Measurements from ENCODE around the gene EI24.
"Not testable (repeated sequence)": the region's sequence is repeated elsewhere in the genome, so short reads cannot be mapped to it uniquely, and the experiment has no call there.

Gene EI24

DNA sequence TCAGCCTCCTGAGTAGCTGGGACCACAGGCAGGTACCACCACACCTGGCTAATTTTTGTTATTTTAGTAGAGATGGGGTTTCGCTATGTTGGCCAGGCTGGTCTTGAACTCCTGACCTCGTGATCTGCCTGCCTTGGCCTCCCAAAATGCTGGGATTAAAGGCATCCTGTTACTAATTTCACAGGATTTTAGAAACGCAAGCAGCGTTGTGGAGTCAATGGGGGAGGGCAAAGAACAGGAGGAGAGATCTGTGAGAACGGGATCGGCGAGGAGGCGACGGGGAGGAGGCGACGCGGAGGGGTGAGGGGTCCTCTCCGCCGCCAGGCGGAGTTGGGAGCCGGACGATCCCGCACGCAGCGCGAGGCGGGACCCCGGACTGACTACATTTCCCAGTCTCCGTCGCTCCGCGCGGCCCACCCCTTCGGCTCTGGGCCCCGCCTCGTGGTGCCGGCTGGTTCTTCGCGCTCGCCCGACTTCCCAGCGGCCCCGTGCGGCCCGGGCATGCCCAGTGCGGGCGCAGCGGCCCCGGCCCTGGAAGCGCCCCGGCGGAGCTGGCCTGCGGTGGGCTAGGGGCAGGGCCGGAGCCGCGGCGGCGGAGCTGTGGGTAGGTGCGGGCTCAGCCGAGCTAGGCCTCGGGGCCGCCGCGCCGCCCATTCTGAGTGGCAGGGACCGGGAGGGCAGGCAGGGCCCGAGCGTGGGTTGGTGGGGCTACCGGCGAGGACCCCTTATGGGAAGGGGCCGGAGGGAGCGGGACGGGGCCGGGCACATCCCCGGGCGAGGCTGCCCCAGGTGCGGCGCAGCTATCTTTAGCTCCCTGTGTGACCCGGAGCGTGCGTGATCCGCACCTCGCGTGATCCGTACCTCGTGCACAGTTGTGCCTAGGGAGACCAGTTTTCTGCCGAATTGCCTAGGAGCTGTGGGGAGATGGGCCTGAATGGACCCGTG is at the start of gene EI24:
EI24 (plus strand) TSS at position 508 of the 945 bp plus-strand sequence. CDS start 3,051 bp downstream, outside the sequence.
- Histone ChIP-seq H3K27me3 (ENCODE audit: control insufficient read depth, insufficient read depth, low read length) (no peaks in the 10 kb centered on the region), H3K27ac (ENCODE audit: low read depth, low read length) (peak within 1 kb of the TSS; percentile 62; the same call in 1 of the 2 replicates), H3K4me1 (ENCODE audit: control insufficient read depth, insufficient read depth, low read length) (peaks cover 10% of the 10 kb centered on the region), H3K36me3 (ENCODE audit: control insufficient read depth, insufficient read depth, low read length) (peaks cover 21% of the 10 kb centered on the region), H3K9me3 (ENCODE audit: control insufficient read depth, insufficient read depth, low read depth, low read length) (peaks cover 5% of the 10 kb centered on the region; the same call in 1 of the 2 replicates), H3K4me3 (ENCODE audit: low read depth, low read length) (peak within 1 kb of the TSS; percentile 97), H3K9ac (ENCODE audit: low read length) (peak within 1 kb of the TSS; percentile 96)

DNA sequence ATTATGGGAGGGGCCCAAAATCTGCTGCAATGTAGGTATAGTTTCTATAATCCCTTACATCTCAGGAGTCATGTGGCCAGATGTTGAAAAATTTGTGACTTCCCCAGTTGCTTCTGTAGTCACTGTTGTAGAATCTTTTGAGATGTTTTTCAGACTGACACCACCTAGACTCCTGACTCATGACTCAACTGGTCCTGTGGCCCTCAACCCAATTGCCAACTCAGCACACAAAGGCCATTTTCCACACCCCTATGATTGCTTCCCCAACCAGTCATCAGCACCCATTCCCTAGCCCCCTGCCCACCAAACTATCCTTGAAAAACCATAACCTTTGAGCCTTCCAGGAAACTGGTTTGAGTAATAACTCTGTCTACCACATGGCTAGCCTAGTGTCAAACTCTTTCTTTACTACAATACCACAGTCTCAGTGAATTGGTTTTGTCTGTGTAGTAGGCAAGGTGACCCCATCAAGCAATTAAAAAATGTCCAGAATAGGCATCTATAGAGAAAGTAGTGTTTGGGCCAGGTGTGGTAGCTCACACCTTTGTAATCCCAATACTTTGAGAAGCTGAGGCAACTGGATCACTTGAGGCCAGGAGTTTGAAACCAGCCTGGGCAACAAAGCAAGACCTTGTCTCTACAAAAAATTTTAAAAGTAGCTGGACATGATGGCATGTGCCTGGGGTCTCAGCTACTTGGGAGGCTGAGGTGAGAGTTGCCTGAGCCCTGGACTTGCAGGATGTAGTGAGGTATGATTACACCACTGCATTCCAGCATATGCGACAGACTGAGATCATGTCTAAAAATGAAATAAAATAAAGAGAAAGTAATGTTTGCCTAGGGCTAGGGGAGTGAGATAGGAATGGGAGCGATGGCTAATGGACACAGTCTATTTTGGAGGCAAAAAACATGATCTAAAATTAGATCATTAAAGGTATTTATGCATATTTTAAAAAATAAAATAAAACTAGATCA is 49.1 kb upstream of the EI24 start:
- no peak overlapping the region for H3K4me3 ChIP-seq (ENCODE audit: low read depth, low read length)
- H3K27ac ChIP-seq (ENCODE audit: low read depth, low read length): no peak overlapping the region
- peaks cover 16% of the 10 kb centered on the region for H3K9me3 ChIP-seq (ENCODE audit: control insufficient read depth, insufficient read depth, low read depth, low read length)
- H3K4me1 ChIP-seq (ENCODE audit: control insufficient read depth, insufficient read depth, low read length): peaks cover 21% of the 10 kb centered on the region
- no peaks in the 10 kb centered on the region for H3K36me3 ChIP-seq (ENCODE audit: control insufficient read depth, insufficient read depth, low read length)
- H3K9ac ChIP-seq (ENCODE audit: low read length): no peak overlapping the region
- H3K27me3 ChIP-seq (ENCODE audit: control insufficient read depth, insufficient read depth, low read length): no peaks in the 10 kb centered on the region

DNA sequence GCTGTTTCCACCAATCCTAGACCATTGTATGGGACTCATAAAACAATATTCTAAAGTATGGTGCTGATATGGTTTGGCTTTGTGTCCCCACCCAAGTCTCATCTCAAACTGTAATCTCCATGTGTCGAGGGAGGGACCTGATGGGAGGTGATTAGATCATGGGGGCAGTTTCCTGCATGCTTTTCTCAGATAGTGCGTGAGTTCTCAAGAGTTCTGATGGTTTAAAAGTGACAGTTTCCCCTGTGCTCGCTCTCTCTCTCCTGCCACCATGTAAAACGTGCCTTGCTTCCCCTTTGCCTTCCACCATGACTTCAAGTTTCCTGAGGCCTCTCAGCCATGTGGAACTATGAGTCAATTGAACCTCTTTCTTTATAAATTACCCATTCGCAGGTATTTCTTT is 44.0 kb upstream of the EI24 start:
- H3K9ac ChIP-seq (ENCODE audit: low read length): no peak overlapping the region
- no peak overlapping the region for H3K27ac ChIP-seq (ENCODE audit: low read depth, low read length)
- H3K36me3 ChIP-seq (ENCODE audit: control insufficient read depth, insufficient read depth, low read length): no peaks in the 10 kb centered on the region
- no peak overlapping the region for H3K4me3 ChIP-seq (ENCODE audit: low read depth, low read length)
- H3K9me3 ChIP-seq (ENCODE audit: control insufficient read depth, insufficient read depth, low read depth, low read length): peaks cover 5% of the 10 kb centered on the region
- H3K4me1 ChIP-seq (ENCODE audit: control insufficient read depth, insufficient read depth, low read length): no peaks in the 10 kb centered on the region
- H3K27me3 ChIP-seq (ENCODE audit: control insufficient read depth, insufficient read depth, low read length): no peaks in the 10 kb centered on the region

DNA sequence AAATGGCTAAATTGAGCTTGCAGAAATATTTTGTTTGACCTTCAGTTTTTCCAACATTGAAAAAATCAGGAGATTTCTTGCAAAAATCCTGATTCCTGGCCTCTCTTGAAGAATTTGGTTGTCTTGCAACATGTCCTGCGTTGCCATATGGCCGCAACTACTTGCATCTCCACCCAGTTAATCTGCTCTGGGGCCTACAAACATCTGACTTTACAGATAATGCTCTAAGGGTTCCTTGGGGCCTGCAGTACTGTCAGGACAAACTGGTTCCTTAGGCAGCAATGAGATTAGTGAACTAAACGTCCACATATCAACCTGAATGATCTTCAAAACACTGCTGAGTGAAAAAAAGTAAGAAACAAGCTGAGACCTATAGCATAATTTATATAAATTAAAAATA is 36.6 kb upstream of the EI24 start:
- Histone ChIP-seq H3K27me3 (ENCODE audit: control insufficient read depth, insufficient read depth, low read length) (no peaks in the 10 kb centered on the region), H3K4me3 (ENCODE audit: low read depth, low read length) (no peak overlapping the region), H3K36me3 (ENCODE audit: control insufficient read depth, insufficient read depth, low read length) (no peaks in the 10 kb centered on the region), H3K9ac (ENCODE audit: low read length) (no peak overlapping the region), H3K9me3 (ENCODE audit: control insufficient read depth, insufficient read depth, low read depth, low read length) (peaks cover 5% of the 10 kb centered on the region; the same call in 1 of the 2 replicates), H3K4me1 (ENCODE audit: control insufficient read depth, insufficient read depth, low read length) (no peaks in the 10 kb centered on the region), H3K27ac (ENCODE audit: low read depth, low read length) (no peak overlapping the region)

DNA sequence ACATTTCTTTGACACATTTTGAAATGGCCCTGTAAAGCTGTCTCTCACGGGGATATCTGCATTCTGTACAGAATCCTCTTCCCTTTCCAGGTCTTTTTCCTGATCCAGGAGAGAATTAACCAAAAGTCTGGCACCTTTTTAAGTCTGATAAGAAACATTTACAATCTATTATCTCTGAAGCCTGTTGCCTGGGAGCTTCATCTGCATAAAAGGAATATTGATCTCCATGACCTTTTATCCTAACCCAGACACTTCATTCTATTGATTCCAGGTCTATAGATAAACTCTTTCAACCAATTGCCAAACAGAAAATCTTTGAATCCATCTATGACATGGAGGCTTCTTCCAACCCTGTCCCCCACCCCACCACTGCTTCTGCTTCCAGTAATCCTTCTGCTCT is 33.7 kb upstream of the EI24 start:
- peaks cover 5% of the 10 kb centered on the region; the same call in 1 of the 2 replicates for H3K9me3 ChIP-seq (ENCODE audit: control insufficient read depth, insufficient read depth, low read depth, low read length)
- no peak overlapping the region for H3K9ac ChIP-seq (ENCODE audit: low read length)
- no peaks in the 10 kb centered on the region for H3K4me1 ChIP-seq (ENCODE audit: control insufficient read depth, insufficient read depth, low read length)
- no peaks in the 10 kb centered on the region for H3K36me3 ChIP-seq (ENCODE audit: control insufficient read depth, insufficient read depth, low read length)
- no peaks in the 10 kb centered on the region for H3K27me3 ChIP-seq (ENCODE audit: control insufficient read depth, insufficient read depth, low read length)
- no peak overlapping the region for H3K4me3 ChIP-seq (ENCODE audit: low read depth, low read length)
- no peak overlapping the region for H3K27ac ChIP-seq (ENCODE audit: low read depth, low read length)

DNA sequence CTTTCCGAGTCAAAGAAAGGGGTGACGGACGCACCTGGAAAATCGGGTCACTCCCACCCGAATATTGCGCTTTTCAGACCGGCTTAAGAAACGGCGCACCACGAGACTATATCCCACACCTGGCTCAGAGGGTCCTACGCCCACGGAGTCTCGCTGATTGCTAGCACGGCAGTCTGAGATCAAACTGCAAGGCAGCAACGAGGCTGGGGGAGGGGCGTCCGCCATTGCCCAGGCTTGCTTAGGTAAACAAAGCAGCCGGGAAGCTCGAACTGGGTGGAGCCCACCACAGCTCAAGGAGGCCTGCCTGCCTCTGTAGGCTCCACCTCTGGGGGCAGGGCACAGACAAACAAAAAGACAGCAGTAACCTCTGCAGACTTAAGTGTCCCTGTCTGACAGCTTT is 32.4 kb upstream of the EI24 start:
- H3K27ac ChIP-seq (ENCODE audit: low read depth, low read length); H3K9ac ChIP-seq (ENCODE audit: low read length); H3K36me3 ChIP-seq (ENCODE audit: control insufficient read depth, insufficient read depth, low read length); H3K4me1 ChIP-seq (ENCODE audit: control insufficient read depth, insufficient read depth, low read length); H3K9me3 ChIP-seq (ENCODE audit: control insufficient read depth, insufficient read depth, low read depth, low read length); H3K27me3 ChIP-seq (ENCODE audit: control insufficient read depth, insufficient read depth, low read length); H3K4me3 ChIP-seq (ENCODE audit: low read depth, low read length): not testable (repeated sequence)

DNA sequence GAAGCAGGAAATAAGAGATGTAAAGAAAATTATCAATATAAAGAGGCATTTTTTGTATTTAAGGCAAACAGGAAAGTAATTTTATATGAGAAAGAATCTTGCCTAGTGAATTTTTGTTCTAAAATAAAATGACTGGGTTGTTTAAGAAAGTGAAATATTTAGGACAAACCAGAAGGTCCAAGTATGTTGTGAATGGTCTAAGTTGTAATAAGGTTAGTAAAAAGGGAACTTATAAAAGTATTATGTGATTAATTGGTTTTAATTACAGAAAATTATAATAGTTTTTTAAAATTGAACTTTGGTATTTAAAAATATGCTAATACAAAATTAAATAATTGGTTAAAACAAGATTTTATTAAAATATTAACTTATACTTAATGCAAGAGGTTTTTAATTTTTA is 26.6 kb upstream of the EI24 start:
- H3K36me3 ChIP-seq (ENCODE audit: control insufficient read depth, insufficient read depth, low read length): no peaks in the 10 kb centered on the region
- no peak overlapping the region for H3K9ac ChIP-seq (ENCODE audit: low read length)
- no peaks in the 10 kb centered on the region for H3K27me3 ChIP-seq (ENCODE audit: control insufficient read depth, insufficient read depth, low read length)
- no peak overlapping the region for H3K4me3 ChIP-seq (ENCODE audit: low read depth, low read length)
- no peak overlapping the region for H3K27ac ChIP-seq (ENCODE audit: low read depth, low read length)
- H3K4me1 ChIP-seq (ENCODE audit: control insufficient read depth, insufficient read depth, low read length): no peaks in the 10 kb centered on the region
- H3K9me3 ChIP-seq (ENCODE audit: control insufficient read depth, insufficient read depth, low read depth, low read length): peaks cover 37% of the 10 kb centered on the region

DNA sequence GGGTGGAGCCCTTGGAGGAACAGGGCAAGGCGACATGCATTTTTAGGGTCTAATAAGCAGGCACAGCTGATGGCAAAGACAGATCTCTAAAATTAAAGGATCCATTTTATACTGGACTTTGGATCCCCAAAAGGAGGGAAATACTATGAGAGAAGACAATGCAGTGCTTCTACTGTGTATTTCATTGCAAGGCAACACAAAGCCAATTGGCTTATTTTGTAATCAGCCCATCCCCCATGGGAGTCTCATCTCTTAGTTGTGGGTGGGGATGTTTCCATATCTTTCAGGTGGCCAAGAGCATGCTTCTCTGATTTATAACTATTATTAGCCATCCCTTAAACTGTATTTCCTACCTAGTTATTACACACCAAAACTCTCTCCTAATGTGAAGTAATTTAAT is 18.5 kb upstream of the EI24 start:
- H3K27ac ChIP-seq (ENCODE audit: low read depth, low read length): no peak overlapping the region
- no peaks in the 10 kb centered on the region for H3K27me3 ChIP-seq (ENCODE audit: control insufficient read depth, insufficient read depth, low read length)
- no peaks in the 10 kb centered on the region for H3K4me1 ChIP-seq (ENCODE audit: control insufficient read depth, insufficient read depth, low read length)
- no peaks in the 10 kb centered on the region for H3K36me3 ChIP-seq (ENCODE audit: control insufficient read depth, insufficient read depth, low read length)
- H3K9me3 ChIP-seq (ENCODE audit: control insufficient read depth, insufficient read depth, low read depth, low read length): peaks cover 59% of the 10 kb centered on the region
- no peak overlapping the region for H3K9ac ChIP-seq (ENCODE audit: low read length)
- no peak overlapping the region for H3K4me3 ChIP-seq (ENCODE audit: low read depth, low read length)

DNA sequence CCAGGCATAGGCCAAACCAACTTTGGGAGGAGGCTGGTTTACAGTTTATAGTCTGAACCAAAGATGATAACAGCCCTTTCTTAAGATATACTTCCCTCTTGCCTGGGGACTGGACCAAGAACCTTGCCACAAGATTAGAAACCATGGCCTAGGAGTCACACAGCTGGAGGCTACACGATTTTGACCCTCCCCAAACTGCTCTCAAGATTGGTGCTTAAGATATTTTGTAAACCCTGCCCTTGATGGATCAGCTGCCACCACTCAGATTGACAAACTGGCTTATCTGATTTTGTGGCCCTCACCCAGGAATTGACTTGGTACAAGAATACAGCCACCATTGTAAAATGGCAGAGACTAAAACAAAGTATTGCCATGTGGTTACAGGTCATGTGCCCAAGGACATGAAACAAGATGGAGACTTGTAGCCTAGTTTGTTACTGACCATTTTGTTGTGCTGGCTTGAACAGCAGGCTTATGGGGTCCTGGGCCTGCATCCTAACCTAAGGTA is 17.4 kb upstream of the EI24 start:
- no peak overlapping the region for H3K9ac ChIP-seq (ENCODE audit: low read length)
- peaks cover 57% of the 10 kb centered on the region for H3K9me3 ChIP-seq (ENCODE audit: control insufficient read depth, insufficient read depth, low read depth, low read length)
- H3K27ac ChIP-seq (ENCODE audit: low read depth, low read length): no peak overlapping the region
- H3K27me3 ChIP-seq (ENCODE audit: control insufficient read depth, insufficient read depth, low read length): no peaks in the 10 kb centered on the region
- no peaks in the 10 kb centered on the region for H3K36me3 ChIP-seq (ENCODE audit: control insufficient read depth, insufficient read depth, low read length)
- no peak overlapping the region for H3K4me3 ChIP-seq (ENCODE audit: low read depth, low read length)
- H3K4me1 ChIP-seq (ENCODE audit: control insufficient read depth, insufficient read depth, low read length): no peaks in the 10 kb centered on the region

DNA sequence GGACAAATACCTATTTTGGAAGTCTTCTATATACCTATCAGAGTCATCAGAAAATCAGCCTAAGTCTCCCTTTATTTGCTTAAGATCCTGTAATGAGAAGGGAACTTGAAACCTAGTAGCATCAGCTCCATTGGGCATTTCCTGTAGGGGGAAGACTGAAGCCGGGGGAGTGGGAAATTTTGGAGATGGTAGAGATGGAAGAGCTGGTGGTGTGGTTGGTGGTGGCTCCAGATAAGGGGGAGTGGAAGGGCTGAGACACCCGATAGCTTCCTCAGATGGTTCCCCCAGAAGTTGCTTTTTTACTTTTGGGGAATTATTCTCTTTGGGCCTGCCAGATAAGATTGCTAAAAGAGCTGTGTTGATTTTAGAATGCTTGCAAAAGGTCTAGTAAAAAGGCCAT is 16.4 kb upstream of the EI24 start:
- Histone ChIP-seq H3K27me3 (ENCODE audit: control insufficient read depth, insufficient read depth, low read length) (no peaks in the 10 kb centered on the region), H3K4me1 (ENCODE audit: control insufficient read depth, insufficient read depth, low read length) (no peaks in the 10 kb centered on the region), H3K36me3 (ENCODE audit: control insufficient read depth, insufficient read depth, low read length) (no peaks in the 10 kb centered on the region), H3K27ac (ENCODE audit: low read depth, low read length) (no peak overlapping the region), H3K9ac (ENCODE audit: low read length) (no peak overlapping the region), H3K4me3 (ENCODE audit: low read depth, low read length) (no peak overlapping the region), H3K9me3 (ENCODE audit: control insufficient read depth, insufficient read depth, low read depth, low read length) (peaks cover 51% of the 10 kb centered on the region)
